Prostate gland (tissue), 2 donors: ENCODE results near the gene GNRH2. TPM values are rescaled to one million over a fixed set of nuclear protein-coding genes. Genes with fewer than 3 reads are reported as not detected.
"Not testable (repeated sequence)": the region's sequence is repeated elsewhere in the genome, so short reads cannot be mapped to it uniquely, and the experiment has no call there.

Source experiments
- DNase-seq: peaks from one replicate; pipeline ENCODE4 v3.0.0-alpha.2; 2019; ENCODE audit warnings: low spot score
- H3K27ac ChIP-seq, 2 donors: fragments of 200-600 bp; sonication (generic); 2 replicates each; pipeline ENCODE4 v1.5.1; 2017 to 2019
- H3K27me3 ChIP-seq: fragments of 200-600 bp; sonication (generic); replicated peaks from 2 replicates; pipeline ENCODE4 v1.5.1; 2019; ENCODE audit not compliant: insufficient read depth
- H3K36me3 ChIP-seq, 2 donors: fragments of 200-600 bp; sonication (generic); 1 replicate in 1 of 2; 2 replicates in 1 of 2; pipeline versions ENCODE4 v1.5.1 to v1.8.1; 2017 to 2019
- H3K4me1 ChIP-seq: fragments of 200-600 bp; sonication (generic); replicated peaks from 2 replicates; pipeline ENCODE4 v1.5.1; 2019
- H3K4me3 ChIP-seq, 2 donors: fragments of 200-600 bp; sonication (generic); 2 replicates each; pipeline ENCODE4 v1.5.1; 2017 to 2019
- H3K9me3 ChIP-seq: fragments of 200-600 bp; sonication (generic); 2 replicates; pipeline ENCODE4 v1.5.1; 2017
- POLR2A ChIP-seq: fragments of 450-650 bp; IDR thresholded peaks from one replicate; pipeline ENCODE4 v1.6.1; 2016; ENCODE audit warnings: antibody characterized with exemption, mild to moderate bottlenecking
- POLR2AphosphoS5 ChIP-seq: sonication (generic); formaldehyde crosslinking; IDR thresholded peaks from one replicate; pipeline ENCODE4 v1.6.1; 2017; ENCODE audit warnings: antibody characterized with exemption
- WGBS: methylation state at CpG from one replicate; pipeline ENCODE4 v1.1.5; 2018; 5-methylcytosine and 5-hydroxymethylcytosine counted together
- intact Hi-C: fragments of 100-400 bp; cut with DNase I; formaldehyde crosslinking; loops from one replicate; pipeline ENCODE4 v1.14.2; 2022
- total RNA-seq, 2 donors: library from RNA; depleted of rRNA; stranded (reverse); fragments of >200 nt; gene quantifications; one replicate each; pipeline ENCODE4 v1.1.0, GENCODE V29; 2016
- TF ChIP-seq, protein P1 (sequence below), 4 experiments: fragments of 200-600 bp in 2 of 4; fragments of 450-650 bp in 2 of 4; sonication (generic) in 2 of 4; IDR thresholded peaks; 1 replicate in 3 of 4; 2 replicates in 1 of 4; pipeline ENCODE4 v1.5.1; 2016 to 2019; ENCODE audit warnings: antibody characterized with exemption in 4 of 4, mild to moderate bottlenecking in 2 of 4, moderate library complexity in 2 of 4

Gene GNRH2
- total RNA-seq, 2 donors from 2014 or later = not detected

GRCh38 chr20:3021327-3021726 is 22.1 kb upstream of the GNRH2 start:
- Histone ChIP-seq H3K27me3 (no peaks in the 10 kb centered on the region), H3K36me3 (no peaks in the 10 kb centered on the region), H3K4me3 (no peak overlapping the region), H3K4me1 (peaks cover 22% of the 10 kb centered on the region), H3K9me3 (no peaks in the 10 kb centered on the region), H3K27ac (peak overlapping the region in 1 of 2 donors; percentile 76)
- TF ChIP-seq, protein P1, sequence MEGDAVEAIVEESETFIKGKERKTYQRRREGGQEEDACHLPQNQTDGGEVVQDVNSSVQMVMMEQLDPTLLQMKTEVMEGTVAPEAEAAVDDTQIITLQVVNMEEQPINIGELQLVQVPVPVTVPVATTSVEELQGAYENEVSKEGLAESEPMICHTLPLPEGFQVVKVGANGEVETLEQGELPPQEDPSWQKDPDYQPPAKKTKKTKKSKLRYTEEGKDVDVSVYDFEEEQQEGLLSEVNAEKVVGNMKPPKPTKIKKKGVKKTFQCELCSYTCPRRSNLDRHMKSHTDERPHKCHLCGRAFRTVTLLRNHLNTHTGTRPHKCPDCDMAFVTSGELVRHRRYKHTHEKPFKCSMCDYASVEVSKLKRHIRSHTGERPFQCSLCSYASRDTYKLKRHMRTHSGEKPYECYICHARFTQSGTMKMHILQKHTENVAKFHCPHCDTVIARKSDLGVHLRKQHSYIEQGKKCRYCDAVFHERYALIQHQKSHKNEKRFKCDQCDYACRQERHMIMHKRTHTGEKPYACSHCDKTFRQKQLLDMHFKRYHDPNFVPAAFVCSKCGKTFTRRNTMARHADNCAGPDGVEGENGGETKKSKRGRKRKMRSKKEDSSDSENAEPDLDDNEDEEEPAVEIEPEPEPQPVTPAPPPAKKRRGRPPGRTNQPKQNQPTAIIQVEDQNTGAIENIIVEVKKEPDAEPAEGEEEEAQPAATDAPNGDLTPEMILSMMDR (IDR thresholded peaks at IDR 0.05) = no peak
- TF ChIP-seq POLR2AphosphoS5 = peak; percentile 40
- TF ChIP-seq POLR2A = no peak
- no peak for DNase-seq
- 80% methylated on average over 4 of the region's 4 CpGs for WGBS
- intact Hi-C loops = no loop called here

- H3K4me3 ChIP-seq = no peak overlapping the region
- no peaks in the 10 kb centered on the region for H3K9me3 ChIP-seq
- intact Hi-C loops = no loop called here
- peak overlapping the region; percentile 57 to 76 for H3K27ac ChIP-seq
- no peaks in the 10 kb centered on the region for H3K27me3 ChIP-seq
- H3K36me3 ChIP-seq = no peaks in the 10 kb centered on the region
- 96% methylated on average over 5 of the region's 5 CpGs for WGBS
- H3K4me1 ChIP-seq = peaks cover 22% of the 10 kb centered on the region
- no peak for DNase-seq
- TF ChIP-seq POLR2AphosphoS5 (no peak), POLR2A (no peak)
- TF ChIP-seq, protein P1 (IDR thresholded peaks at IDR 0.05) = no peak
Measured at GRCh38 chr20:3021777-3022176, 21.6 kb upstream of the GNRH2 start.

- Histone ChIP-seq H3K27ac (peak overlapping the region; percentile 57 to 76), H3K4me1 (peaks cover 22% of the 10 kb centered on the region)
- intact Hi-C loops, H3K36me3 ChIP-seq, H3K9me3 ChIP-seq, H3K27me3 ChIP-seq, H3K4me3 ChIP-seq: not testable (repeated sequence)
- WGBS = 32% methylated on average over 20 of the region's 20 CpGs
- peak; percentile 57 for TF ChIP-seq POLR2AphosphoS5
- peak; percentile 51 for DNase-seq
Measured at GRCh38 chr20:3022559-3023490, 20.6 kb upstream of the GNRH2 start.

- WGBS = 89% methylated on average over 2 of the region's 2 CpGs
- H3K36me3 ChIP-seq = no peaks in the 10 kb centered on the region
- H3K27ac ChIP-seq = no peak overlapping the region
- DNase-seq = no peak
- no peaks in the 10 kb centered on the region for H3K27me3 ChIP-seq
- no peaks in the 10 kb centered on the region for H3K9me3 ChIP-seq
- H3K4me3 ChIP-seq = no peak overlapping the region
- H3K4me1 ChIP-seq = peaks cover 8% of the 10 kb centered on the region
- intact Hi-C loops = no loop called here
- TF ChIP-seq, protein P1 (IDR thresholded peaks at IDR 0.05) = no peak
- TF ChIP-seq POLR2A (no peak), POLR2AphosphoS5 (no peak)
Measured at GRCh38 chr20:3027987-3028386, 15.4 kb upstream of the GNRH2 start.

GRCh38 chr20:3031524-3032147 is 11.8 kb upstream of the GNRH2 start:
- WGBS = 93% methylated on average over 3 of the region's 3 CpGs
- Histone ChIP-seq H3K4me3 (no peak overlapping the region), H3K27me3 (no peaks in the 10 kb centered on the region), H3K4me1 (no peaks in the 10 kb centered on the region), H3K27ac (no peak overlapping the region), H3K36me3 (peaks cover 0 to 3% of the 10 kb centered on the region in 2 donors), H3K9me3 (no peaks in the 10 kb centered on the region)
- TF ChIP-seq POLR2AphosphoS5 (no peak), POLR2A (no peak)
- TF ChIP-seq, protein P1 (IDR thresholded peaks at IDR 0.05) = no peak
- intact Hi-C loops = no loop called here
- no peak for DNase-seq
